ENCODE measurements around the gene HOXB5.

Gene HOXB5

DNA sequence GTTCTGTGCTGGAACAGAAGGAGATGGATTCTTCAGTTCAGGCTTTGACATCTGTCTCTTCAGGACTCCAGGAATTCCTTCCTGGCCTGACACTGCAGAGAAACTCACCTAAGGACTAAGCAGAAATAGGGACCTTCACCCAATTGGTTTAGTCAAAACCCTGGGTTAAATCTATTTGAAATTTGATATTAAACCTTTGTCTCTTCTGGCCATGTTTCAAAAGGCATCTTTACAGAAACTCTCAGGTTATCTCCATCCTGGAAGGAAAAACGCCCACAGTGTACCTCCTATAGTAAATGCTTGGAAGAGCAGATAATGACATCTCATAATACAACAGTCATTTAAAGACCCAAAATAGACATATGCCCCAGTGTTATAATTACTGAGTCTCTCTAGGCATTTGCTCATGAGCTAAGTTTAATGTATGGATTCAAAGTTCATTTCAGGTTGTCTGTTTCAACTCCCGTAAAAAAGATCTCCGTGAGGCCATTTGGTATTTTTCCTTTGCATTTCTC, 9.8 kb downstream of the HOXB5 start:
- Histone ChIP-seq H3K4me2 (ENCODE audit: low read length) (peak overlapping the region; percentile 98), H3K27ac (ENCODE audit: low read length) (no peak overlapping the region), H2AFZ (ENCODE audit: low read depth, low read length) (no peak overlapping the region), H3K4me3 (ENCODE audit: low read length) (no peak overlapping the region), H3K4me1 (ENCODE audit: low read length) (peaks cover 51% of the 10 kb centered on the region), H4K20me1 (ENCODE audit: insufficient read depth, low read length) (no peaks in the 10 kb centered on the region), H3K9me3 (ENCODE audit: insufficient read depth, low read length) (no peaks in the 10 kb centered on the region), H3K27me3 (ENCODE audit: low read depth, low read length) (peaks cover 29% of the 10 kb centered on the region), H3K36me3 (replicated peaks; ENCODE audit: low read depth, low read length) (no peaks in the 10 kb centered on the region), H3K79me2 (ENCODE audit: low read length) (peaks cover 19% of the 10 kb centered on the region; the same call in 1 of the 2 replicates), H3K9ac (ENCODE audit: low read length) (0 out of 2 replicates have a peak overlapping the region, but pooled peaks have one; percentile 93)
- TF ChIP-seq CTCF (IDR thresholded peaks at IDR 0.05; ENCODE audit: low read depth, low read length) = no peak
- no peak for TF ChIP-seq EZH2phosphoT487 (IDR thresholded peaks at IDR 0.05; ENCODE audit: low read depth)

- H3K36me3 ChIP-seq (replicated peaks; ENCODE audit: low read depth, low read length) = no peaks in the 10 kb centered on the region
- no peaks in the 10 kb centered on the region for H3K9me3 ChIP-seq (ENCODE audit: insufficient read depth, low read length)
- peaks cover 23% of the 10 kb centered on the region for H3K79me2 ChIP-seq (ENCODE audit: low read length)
- TF ChIP-seq EZH2phosphoT487 (IDR thresholded peaks at IDR 0.05; ENCODE audit: low read depth) (no peak), CTCF (IDR thresholded peaks at IDR 0.05; ENCODE audit: low read depth, low read length) (no peak)
- no peak overlapping the region for H2AFZ ChIP-seq (ENCODE audit: low read depth, low read length)
- peak overlapping the region; percentile 99; the same call in 1 of the 2 replicates for H3K9ac ChIP-seq (ENCODE audit: low read length)
- no peak overlapping the region for H3K27ac ChIP-seq (ENCODE audit: low read length)
- peaks cover 18% of the 10 kb centered on the region for H3K27me3 ChIP-seq (ENCODE audit: low read depth, low read length)
- H3K4me1 ChIP-seq (ENCODE audit: low read length) = peaks cover 51% of the 10 kb centered on the region
- no peaks in the 10 kb centered on the region for H4K20me1 ChIP-seq (ENCODE audit: insufficient read depth, low read length)
- peak overlapping the region; percentile 98 for H3K4me2 ChIP-seq (ENCODE audit: low read length)
- peak overlapping the region; percentile 90; the same call in 1 of the 2 replicates for H3K4me3 ChIP-seq (ENCODE audit: low read length)
Measured at GRCh38 chr17:48582750-48583069, 10.9 kb downstream of the HOXB5 start.

DNA sequence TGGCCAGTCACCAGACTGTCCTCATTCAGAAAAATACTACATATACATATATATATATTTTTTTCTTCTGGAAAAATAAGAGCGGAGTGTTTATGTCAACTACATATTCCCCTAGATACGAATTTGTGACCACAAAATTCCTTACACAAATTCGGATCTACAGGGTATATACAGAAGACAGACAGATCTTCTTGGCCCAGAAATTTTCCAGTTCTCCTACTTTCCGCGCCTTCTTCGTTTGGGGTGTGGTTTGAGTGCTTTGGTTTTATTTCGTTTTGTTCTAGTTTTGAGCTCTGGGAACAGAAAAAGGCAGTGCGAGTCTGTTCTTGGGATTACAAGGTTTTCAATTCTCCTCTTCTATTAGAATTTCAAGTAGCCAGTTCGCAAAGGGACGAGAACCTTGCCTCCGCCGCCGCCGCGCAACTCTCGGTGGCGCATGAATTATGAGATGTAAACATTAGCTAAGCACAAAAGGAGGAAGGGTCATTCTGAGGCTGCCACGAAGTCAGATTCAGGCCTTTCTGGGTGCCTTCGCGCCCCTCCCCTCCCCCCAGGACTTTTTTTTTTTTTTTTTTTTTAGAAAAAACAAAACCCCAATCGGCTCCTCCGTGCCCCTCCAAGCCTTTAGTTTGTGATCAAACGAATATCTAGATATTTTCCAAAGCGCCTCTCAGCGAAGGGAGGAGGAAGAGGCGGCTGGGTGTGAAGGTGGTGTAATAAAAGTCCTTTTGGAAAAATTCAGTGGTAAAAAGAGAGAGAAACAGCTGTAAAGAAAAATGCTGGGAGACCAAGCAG, 13.6 kb downstream of the HOXB5 start:
- TF ChIP-seq CTCF (IDR thresholded peaks at IDR 0.05; ENCODE audit: low read depth, low read length) = no peak
- TF ChIP-seq EZH2phosphoT487 (IDR thresholded peaks at IDR 0.05; ENCODE audit: low read depth) = no peak
- Histone ChIP-seq H3K4me3 (ENCODE audit: low read length) (peak overlapping the region; percentile 90), H3K4me1 (ENCODE audit: low read length) (peaks cover 57% of the 10 kb centered on the region), H4K20me1 (ENCODE audit: insufficient read depth, low read length) (no peaks in the 10 kb centered on the region), H3K9me3 (ENCODE audit: insufficient read depth, low read length) (no peaks in the 10 kb centered on the region), H3K4me2 (ENCODE audit: low read length) (peak overlapping the region; percentile 98), H3K9ac (ENCODE audit: low read length) (peak overlapping the region; percentile 99), H3K36me3 (replicated peaks; ENCODE audit: low read depth, low read length) (peaks cover 10% of the 10 kb centered on the region), H3K79me2 (ENCODE audit: low read length) (peaks cover 45% of the 10 kb centered on the region), H3K27ac (ENCODE audit: low read length) (peak overlapping the region; percentile 92), H3K27me3 (ENCODE audit: low read depth, low read length) (no peaks in the 10 kb centered on the region), H2AFZ (ENCODE audit: low read depth, low read length) (no peak overlapping the region)

GRCh38 chr17:48579471-48579759, 14.2 kb downstream of the HOXB5 start:
- TF ChIP-seq CTCF (IDR thresholded peaks at IDR 0.05; ENCODE audit: low read depth, low read length) (no peak), EZH2phosphoT487 (IDR thresholded peaks at IDR 0.05; ENCODE audit: low read depth) (no peak)
- Histone ChIP-seq H4K20me1 (ENCODE audit: insufficient read depth, low read length) (no peaks in the 10 kb centered on the region), H3K27ac (ENCODE audit: low read length) (peak overlapping the region; percentile 92), H3K36me3 (replicated peaks; ENCODE audit: low read depth, low read length) (peaks cover 12% of the 10 kb centered on the region), H3K4me3 (ENCODE audit: low read length) (peak overlapping the region; percentile 90), H3K27me3 (ENCODE audit: low read depth, low read length) (no peaks in the 10 kb centered on the region), H3K4me1 (ENCODE audit: low read length) (peaks cover 60% of the 10 kb centered on the region), H3K4me2 (ENCODE audit: low read length) (peak overlapping the region; percentile 98), H2AFZ (ENCODE audit: low read depth, low read length) (no peak overlapping the region), H3K9me3 (ENCODE audit: insufficient read depth, low read length) (no peaks in the 10 kb centered on the region), H3K9ac (ENCODE audit: low read length) (peak overlapping the region; percentile 99), H3K79me2 (ENCODE audit: low read length) (peaks cover 46% of the 10 kb centered on the region)
